Measurements from ENCODE around the gene C18orf32.
"Not testable (repeated sequence)": the region's sequence is repeated elsewhere in the genome, so short reads cannot be mapped to it uniquely, and the experiment has no call there.

C18orf32 gene
- total RNA-seq = 6.5 to 6.9 reads per million in 2 donors

- peak; percentile 82 to 97 (median 92) for DNase-seq
Measured at GRCh38 chr18:49486953-49487710, at the start of gene C18orf32. Gene C18orf32 (minus strand): TSS chr18:49487234. CDS start chr18:49483748, 3,486 bp downstream.

DNA sequence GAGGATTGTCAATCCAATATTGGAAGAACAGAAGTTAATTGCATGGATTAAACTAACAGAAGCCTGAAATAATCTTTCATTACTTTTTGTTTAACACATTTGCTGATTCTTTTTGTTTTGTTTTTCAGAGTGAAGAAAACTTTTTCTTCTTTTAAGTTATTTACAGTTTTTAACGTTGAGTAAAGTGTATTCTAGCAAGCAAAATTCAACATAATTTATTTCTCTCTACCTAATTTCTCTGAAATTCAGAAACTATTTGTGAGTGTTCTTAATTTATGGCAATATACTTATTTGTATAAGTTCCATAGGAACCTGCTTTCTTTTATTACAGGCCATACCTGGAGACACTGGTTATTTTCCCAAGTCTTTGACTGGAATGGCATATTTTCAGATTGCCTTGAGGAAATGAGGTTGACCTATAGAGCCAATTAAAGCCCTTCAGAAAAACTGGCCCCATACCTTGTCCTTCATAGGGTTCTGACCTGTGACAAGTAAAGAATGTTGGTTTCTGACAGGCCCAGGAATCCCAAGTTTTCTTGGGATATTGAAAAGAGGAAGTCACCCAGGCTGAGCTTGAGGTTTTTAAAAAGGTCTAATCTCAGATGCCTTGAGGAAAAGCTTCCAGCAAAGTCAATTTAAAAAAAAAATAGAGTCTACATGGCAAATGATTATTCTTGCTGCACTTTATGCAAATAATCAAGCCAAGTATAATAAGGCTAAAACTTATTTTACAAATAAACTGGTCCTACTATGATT lies 48.0 kb upstream of the C18orf32 start:
- no peak for DNase-seq

DNA sequence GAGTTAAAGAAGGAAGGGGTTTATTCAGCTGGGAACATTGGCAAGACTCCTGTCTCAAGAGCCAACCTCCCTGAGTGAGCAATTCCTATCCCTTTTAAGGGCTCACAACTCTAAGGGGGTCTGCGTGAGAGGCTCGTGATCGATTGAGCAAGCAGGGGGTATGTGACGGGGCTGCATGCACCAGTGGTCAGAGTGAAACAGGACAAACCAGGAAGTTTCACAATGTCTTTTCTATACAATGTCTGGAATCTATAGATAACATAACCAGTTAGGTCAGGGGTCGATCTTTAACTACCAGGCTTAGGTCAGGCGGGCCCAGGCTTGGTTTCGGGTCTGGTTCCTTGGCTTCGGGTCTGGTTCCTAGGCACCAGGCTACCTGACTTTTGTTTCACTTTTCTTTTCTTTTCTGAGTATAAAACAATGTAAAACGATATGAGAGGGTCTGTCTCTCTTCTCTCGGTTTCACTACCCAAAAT lies 44.7 kb upstream of the C18orf32 start:
- no peak for DNase-seq

- DNase-seq = no peak
Measured at GRCh38 chr18:49529596-49529995, 42.6 kb upstream of the C18orf32 start.

DNA sequence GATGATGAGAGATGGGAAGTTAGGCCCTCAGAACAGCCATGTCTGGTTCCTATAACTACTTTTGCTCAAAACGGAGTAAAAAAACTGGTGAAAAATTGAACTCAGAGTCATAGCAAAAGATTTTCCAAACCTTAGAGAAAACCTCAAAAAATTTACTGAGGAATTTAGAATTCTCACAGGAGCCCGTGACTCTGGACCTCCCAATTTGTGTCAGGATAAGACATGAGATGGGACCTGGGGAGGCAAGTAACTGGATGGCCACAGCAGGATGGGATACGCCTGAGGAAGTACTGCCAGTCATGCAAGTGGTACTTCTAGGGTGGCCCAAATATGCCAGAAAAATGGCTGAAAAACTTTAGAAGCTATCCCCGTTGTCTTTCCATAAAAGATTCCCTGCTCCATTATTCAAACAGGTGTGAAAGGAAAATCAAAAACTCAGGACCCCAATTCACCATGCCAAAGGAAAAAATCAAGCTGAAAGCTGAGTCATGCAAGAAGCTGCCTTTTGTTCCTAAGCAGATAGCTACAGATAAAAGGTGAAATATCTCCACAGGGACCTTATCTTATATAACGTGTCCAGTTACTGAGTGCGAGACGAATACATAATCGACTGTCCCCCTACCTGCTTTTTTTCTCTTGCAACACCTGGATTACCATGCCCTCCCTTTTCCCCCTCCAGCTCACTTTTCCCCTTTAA lies 40.7 kb upstream of the C18orf32 start:
- no peak for DNase-seq

DNA sequence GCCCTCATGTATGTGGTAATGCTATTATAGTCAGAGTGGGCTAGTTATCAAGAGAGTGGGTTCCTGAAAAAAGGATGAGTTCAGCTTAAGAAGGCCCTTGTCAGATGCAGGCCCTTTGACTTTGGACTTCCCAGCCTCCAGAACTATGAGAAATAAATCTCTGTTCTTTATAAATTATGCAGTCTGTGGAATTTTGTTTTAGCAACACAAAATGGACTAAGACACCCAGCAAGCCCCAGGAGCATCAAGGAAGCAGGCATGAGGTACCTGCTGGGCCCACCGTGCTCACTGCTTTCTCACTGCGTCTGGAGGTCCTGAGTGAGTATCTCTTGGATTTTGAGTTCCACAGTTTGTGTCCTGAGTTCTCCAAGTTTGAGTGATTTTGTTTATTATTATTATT lies 38.9 kb upstream of the C18orf32 start:
- no peak for DNase-seq

- DNase-seq = no peak
Measured at GRCh38 chr18:49524951-49525350, 37.9 kb upstream of the C18orf32 start.

DNA sequence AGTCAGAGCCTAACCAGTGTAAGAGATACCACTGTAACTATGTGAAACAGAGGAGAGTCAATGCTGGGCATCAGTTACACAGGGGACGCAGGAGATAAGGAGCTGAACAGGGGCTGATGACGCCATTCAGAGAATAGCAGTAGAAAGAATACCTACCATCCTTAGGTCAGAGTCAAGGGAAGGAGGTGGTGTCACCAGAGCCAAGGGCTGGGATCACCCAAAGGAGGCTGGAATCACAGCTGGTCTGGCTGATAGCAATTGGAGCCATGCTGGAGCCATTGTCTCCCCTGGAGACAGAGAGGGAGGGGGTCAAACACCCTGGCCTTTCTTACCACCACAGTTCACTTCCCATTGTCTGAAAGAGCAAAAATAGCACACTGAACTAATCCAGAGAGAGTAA lies 37.3 kb upstream of the C18orf32 start:
- no peak for DNase-seq

DNA sequence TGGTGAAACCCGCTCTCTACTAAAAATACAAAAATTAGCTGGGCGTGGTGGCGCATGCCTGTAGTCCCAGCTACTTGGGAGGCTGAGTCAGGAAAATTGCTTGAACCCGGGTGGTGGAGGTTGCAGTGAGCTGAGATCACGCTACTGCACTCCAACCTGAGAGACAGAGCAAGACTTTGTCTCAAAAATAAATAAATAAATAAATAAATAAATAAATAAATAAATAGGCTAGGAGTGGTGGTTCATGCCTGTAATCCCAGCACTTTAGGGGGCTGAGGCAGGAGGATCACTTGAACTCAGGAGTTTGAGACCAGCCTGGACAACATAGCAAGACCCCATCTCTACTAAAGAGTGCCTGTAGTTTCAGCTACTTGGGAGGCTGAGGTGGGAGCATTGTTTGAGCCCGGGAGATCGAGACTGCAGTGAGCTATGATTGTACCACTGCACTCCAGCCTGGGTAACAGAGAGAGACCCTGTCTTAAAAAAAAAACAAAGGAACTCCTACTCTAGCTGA lies 36.6 kb upstream of the C18orf32 start:
- not testable (repeated sequence) for DNase-seq

DNA sequence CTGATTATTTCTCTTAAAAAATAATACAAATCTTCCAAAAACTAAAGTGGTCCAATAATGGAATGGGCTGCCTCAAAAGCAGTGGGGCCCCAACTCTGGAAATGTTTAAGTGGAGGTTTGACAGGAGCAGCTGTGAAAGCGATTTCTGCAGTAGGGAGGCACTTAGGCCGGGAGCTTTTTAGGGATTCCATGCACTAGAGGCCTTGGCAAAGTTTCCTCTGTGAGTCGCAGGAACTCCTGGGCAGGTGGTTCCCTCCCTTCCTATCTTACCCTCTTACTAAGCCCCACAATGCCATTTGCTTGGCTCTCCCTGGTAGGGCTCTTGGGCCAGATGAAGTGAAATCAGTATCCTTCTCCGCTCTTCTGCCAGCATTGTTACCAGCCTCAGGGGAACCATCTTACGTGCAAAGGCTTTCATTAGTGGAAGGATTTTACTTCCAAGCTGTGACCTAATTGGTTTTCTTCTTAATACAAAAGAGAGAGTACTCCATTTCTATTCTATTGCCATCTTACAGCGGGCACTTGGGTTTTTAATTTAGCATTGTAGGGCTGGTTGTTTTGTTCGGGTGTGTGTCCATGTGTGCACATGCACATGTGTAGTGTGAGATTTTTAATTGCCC lies 34.3 kb upstream of the C18orf32 start:
- no peak for DNase-seq

DNA sequence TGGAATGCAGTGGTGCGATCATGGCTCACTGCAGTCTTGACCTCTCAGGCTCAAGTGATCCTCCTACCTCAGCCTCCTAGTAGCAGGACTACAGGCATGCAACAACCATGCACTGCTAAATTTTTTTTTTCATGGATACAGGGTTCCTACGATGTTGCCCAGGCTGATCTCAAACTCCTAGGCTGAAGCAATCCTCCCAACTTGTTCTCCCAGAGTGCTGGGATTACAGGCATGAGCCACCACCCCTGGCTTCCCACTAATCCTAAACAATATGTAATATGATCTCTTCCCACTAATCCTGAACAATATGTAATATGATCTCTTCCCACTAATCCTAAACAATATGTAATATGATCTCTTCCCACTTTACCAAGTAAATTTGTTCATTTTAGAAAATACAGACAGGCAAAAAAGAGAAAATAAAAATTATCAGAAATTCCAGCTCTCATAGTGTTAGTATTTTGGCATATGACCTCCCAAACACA lies 33.7 kb upstream of the C18orf32 start:
- DNase-seq = no peak

DNA sequence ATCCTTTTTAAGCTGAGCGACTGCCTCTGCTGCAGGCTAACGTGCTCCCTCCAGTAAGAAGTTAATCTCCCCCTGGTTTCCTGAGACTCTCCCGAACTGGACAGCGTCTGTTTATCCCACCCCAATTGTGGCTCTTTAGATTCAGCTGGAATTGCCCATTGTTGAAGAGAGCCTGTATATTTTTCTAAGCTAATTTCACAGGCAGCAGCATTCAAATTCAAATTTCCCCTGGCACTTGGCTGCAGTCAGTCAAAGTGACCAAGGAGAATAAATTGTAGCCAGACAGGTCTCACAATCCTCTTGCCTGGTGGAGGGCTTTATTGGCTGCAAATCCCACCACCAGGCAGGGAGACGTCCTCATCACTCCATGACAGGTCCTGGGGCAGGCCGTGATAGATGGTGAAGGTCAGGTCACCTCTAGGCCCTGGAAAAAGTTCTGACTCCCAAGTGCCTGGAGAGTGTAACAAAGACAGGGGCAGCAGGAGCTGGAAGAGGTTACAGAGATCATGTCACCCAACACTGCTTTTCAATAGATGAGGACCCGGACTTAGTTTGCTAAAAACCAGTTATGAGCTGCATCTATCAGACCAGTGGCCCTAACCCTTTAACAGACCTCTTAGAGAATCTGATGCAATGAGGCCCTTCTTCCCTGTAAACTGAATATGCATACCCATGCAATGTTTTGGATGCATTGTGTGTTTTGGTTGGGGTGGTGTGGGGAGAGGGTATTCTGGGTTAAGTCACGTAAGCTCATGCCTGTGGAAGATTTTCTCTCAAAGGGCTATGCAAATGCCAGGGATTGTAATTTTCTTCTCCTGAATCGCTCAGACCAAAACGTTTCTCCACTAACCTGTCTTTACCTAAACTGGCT lies 32.3 kb upstream of the C18orf32 start:
- no peak for DNase-seq

- no peak for DNase-seq
Measured at GRCh38 chr18:49517483-49517882, 30.4 kb upstream of the C18orf32 start.

DNA sequence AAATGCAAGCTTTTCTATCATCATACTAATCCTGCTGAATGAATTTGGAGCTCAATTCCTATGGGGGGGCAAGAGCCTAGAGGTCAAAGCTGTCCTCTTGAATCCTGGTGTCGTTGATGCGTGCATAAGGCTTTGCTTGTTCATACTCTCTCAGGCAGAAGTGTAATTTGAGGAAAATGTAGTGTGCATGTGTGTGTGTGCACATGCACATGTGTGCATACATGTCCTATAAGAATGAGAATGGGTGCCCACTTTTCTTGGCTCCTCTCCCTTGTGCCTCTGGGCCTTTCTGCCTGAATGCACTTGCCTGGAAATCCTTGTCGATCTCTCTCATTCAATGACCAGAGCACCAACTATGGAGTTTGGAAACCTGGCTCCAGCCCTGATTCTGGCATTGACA lies 28.5 kb upstream of the C18orf32 start:
- DNase-seq = no peak

- DNase-seq = not testable (repeated sequence)
Measured at GRCh38 chr18:49515003-49515402, 28.0 kb upstream of the C18orf32 start.

GRCh38 chr18:49514577-49514976 lies 27.5 kb upstream of the C18orf32 start:
- DNase-seq = no peak

DNA sequence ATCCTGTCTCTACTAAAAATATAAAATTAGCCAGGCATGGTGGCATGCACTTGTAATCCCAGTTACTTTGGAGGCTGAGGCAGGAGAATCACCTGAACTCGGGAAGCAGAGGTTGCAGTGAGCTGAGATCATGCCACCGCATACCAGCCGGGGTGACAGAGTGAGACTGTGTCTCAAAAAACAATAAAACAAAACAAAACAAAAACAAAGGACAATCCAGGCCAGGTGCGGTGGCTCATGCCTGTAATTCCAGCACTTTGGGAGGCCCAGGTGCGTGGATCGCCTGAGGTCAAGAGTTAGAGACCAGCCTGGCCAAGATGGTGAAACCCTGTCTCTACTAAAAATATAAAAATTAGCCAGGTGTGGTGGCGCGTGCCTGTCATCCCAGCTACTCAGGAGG lies 25.8 kb upstream of the C18orf32 start:
- not testable (repeated sequence) for DNase-seq

DNA sequence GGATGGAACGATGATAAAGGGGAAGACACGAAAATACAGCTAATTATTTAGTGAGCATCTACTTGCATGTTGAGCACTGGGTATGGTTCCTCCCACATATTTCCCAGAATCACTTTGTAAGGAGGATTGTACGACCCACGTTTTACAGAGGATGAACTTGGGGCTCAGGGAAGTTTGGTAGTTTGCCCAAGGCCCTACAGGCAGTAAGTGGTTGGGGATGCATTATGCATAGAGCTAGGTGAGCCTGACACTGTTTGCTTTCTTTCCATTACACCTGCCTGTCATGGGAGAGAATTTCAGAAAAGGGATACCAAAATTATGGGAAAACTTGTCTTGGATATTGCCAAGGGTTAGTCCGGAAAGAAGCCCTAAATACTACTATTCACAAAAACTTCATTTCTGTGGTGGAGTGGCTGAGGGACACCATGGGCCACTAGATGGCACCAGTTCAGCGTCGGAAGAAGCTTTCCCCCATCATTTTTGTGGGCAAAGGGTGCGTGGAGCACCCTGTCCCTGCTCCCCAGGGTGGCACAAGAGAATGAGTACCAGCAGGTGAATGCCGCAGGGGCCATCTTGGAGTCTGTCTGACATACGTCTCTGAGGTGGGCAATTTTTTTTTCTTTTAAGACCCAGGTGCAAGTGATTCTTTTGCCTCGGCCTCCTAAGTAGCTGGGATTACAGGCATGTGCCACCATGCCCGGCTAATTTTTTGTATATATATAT lies 23.5 kb upstream of the C18orf32 start:
- DNase-seq = peak in 4 of 5 experiments; percentile 23 to 59 (median 30)

- not testable (repeated sequence) for DNase-seq
Measured at GRCh38 chr18:49506438-49506837, 19.4 kb upstream of the C18orf32 start.

DNA sequence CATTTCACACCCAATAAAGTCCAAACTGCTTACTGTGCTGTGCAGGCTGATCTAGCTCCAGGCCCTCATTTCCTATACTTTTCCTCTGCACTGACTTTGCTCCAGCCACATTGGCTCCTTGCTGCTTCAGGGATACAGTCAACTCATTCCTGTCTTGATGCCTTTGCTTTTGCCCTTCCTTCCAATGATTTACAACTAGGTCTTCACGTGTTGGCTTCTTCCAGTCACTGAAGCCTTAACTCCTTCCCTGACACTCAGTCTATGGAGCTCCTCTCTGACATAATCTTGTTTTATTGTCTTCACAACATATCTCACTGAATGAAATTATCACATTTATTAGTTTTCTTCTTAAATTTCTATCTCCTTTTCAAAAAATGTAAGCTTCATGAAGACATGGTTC lies 16.9 kb upstream of the C18orf32 start:
- no peak for DNase-seq
